Measurements from ENCODE around the gene CCRL2.

CCRL2 gene

GRCh38 chr3:46406788-46407611 lies at the start of gene CCRL2, which contains the start of gene CCR5AS:
TSS of gene CCRL2 (plus strand) at chr3:46407259. CDS start at chr3:46408080, 821 bp downstream.
TSS of gene CCR5AS (minus strand) at chr3:46407066.
- DNase-seq, result peak in 12 of 51 donors; percentile 3 to 33 (median 15)

GRCh38 chr3:46358466-46358865 lies 48.6 kb upstream of the CCRL2 start:
- DNase-seq, result no peak

- DNase-seq, result peak in 5 of 51 donors; percentile 15 to 55 (median 17)
Measured at GRCh38 chr3:46359733-46360493, 47.1 kb upstream of the CCRL2 start.

GRCh38 chr3:46360907-46361306 lies 46.2 kb upstream of the CCRL2 start:
- DNase-seq, result no peak

- no peak for DNase-seq
Measured at GRCh38 chr3:46361408-46362283, 45.4 kb upstream of the CCRL2 start.

GRCh38 chr3:46365041-46365440 lies 42.0 kb upstream of the CCRL2 start:
- no peak for DNase-seq

- DNase-seq, result no peak
Measured at GRCh38 chr3:46365737-46366524, 41.1 kb upstream of the CCRL2 start.

- DNase-seq, result no peak
Measured at GRCh38 chr3:46367811-46368210, 39.2 kb upstream of the CCRL2 start.

GRCh38 chr3:46368569-46368968 lies 38.5 kb upstream of the CCRL2 start:
- DNase-seq, result peak in 23 of 51 donors; percentile 5 to 61 (median 23)

GRCh38 chr3:46369151-46369550 lies 37.9 kb upstream of the CCRL2 start:
- no peak for DNase-seq

- no peak for DNase-seq
Measured at GRCh38 chr3:46369675-46370132, 37.4 kb upstream of the CCRL2 start.

- DNase-seq, result no peak
Measured at GRCh38 chr3:46370839-46371518, 36.1 kb upstream of the CCRL2 start, which contains the start of gene CCR5. TSS of gene CCR5 (plus strand) at chr3:46370946. CDS start at chr3:46372903, 1,957 bp downstream.

GRCh38 chr3:46371519-46372340 lies 35.3 kb upstream of the CCRL2 start:
- no peak for DNase-seq

- DNase-seq, result peak in 1 of 51 donors; percentile 14
Measured at GRCh38 chr3:46372492-46373359, 34.3 kb upstream of the CCRL2 start.

GRCh38 chr3:46374755-46375154 lies 32.3 kb upstream of the CCRL2 start:
- no peak for DNase-seq

GRCh38 chr3:46375218-46375617 lies 31.8 kb upstream of the CCRL2 start:
- no peak for DNase-seq

- DNase-seq, result no peak
Measured at GRCh38 chr3:46375814-46376213, 31.2 kb upstream of the CCRL2 start.

GRCh38 chr3:46378426-46378942 lies 28.6 kb upstream of the CCRL2 start:
- peak in 32 of 51 donors; percentile 3 to 73 (median 38) for DNase-seq

All from hypothalamus (tissue), 51 donors.